ENCODE measurements around the gene SF3B1. TPM values are rescaled to one million over a fixed set of nuclear protein-coding genes. Genes with fewer than 3 reads are reported as not detected.

Gene SF3B1
- total RNA-seq, 3 donors from 2014 or later = 195 to 255 (median 238) TPM

DNA sequence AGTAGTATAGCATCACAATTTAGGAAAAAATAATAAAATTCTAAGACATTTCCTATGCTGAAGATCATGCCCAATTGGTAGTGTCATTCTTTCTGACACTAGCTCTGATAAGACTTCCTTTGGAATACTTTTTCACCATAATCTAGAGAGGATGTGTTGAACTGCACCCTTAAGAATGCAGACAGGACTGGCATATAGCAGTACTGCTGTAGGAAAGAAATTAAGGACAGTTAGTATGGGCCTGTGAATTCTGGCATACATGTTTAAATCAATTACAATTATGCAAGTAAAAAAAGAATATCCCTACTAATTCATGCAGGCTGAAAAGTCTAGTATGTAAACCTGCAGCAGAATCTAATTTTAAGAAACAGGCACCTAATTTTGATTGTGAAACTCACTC, 15.4 kb downstream of the SF3B1 start:
- Histone ChIP-seq H3K4me1 (ENCODE audit: low read depth) (no peaks in the 10 kb centered on the region), H3K4me3 (no peak overlapping the region), H3K9me3 (no peaks in the 10 kb centered on the region), H3K36me3 (ENCODE audit: low read depth) (peaks cover 8% of the 10 kb centered on the region)
- TF ChIP-seq, protein P1, sequence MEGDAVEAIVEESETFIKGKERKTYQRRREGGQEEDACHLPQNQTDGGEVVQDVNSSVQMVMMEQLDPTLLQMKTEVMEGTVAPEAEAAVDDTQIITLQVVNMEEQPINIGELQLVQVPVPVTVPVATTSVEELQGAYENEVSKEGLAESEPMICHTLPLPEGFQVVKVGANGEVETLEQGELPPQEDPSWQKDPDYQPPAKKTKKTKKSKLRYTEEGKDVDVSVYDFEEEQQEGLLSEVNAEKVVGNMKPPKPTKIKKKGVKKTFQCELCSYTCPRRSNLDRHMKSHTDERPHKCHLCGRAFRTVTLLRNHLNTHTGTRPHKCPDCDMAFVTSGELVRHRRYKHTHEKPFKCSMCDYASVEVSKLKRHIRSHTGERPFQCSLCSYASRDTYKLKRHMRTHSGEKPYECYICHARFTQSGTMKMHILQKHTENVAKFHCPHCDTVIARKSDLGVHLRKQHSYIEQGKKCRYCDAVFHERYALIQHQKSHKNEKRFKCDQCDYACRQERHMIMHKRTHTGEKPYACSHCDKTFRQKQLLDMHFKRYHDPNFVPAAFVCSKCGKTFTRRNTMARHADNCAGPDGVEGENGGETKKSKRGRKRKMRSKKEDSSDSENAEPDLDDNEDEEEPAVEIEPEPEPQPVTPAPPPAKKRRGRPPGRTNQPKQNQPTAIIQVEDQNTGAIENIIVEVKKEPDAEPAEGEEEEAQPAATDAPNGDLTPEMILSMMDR (IDR thresholded peaks at IDR 0.05) = no peak
- ATAC-seq = no peak
- intact Hi-C loops (cut with DNase I, micrococcal nuclease) = no loop called here
- no peak for DNase-seq

DNA sequence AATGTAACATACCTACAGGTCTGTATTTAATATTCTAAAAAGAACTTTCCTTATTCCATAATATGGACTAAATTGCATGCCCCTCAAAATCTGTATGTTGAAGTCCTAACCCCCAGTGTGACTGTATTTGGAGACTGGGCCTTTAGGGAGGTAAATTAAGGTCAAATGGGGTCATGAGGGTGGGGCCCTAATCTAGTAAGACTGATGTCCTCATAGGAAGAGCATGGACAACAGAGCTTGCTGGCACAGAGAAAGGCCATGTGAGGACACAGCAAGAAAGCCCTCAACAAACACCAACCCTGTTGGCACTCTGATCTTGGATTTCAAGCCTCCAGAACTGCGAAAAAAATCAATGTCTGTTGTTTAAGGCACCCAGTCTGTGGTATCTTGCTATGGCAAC, 18.6 kb downstream of the SF3B1 start:
- H3K36me3 ChIP-seq (ENCODE audit: low read depth) = peaks cover 8% of the 10 kb centered on the region
- TF ChIP-seq, protein P1 (IDR thresholded peaks at IDR 0.05) = no peak
- DNase-seq (no peak), ATAC-seq (no peak)
- no peaks in the 10 kb centered on the region for H3K9me3 ChIP-seq
- intact Hi-C loops (cut with DNase I, micrococcal nuclease) = no loop called here
- no peaks in the 10 kb centered on the region for H3K4me1 ChIP-seq (ENCODE audit: low read depth)
- no peak overlapping the region for H3K4me3 ChIP-seq

DNA sequence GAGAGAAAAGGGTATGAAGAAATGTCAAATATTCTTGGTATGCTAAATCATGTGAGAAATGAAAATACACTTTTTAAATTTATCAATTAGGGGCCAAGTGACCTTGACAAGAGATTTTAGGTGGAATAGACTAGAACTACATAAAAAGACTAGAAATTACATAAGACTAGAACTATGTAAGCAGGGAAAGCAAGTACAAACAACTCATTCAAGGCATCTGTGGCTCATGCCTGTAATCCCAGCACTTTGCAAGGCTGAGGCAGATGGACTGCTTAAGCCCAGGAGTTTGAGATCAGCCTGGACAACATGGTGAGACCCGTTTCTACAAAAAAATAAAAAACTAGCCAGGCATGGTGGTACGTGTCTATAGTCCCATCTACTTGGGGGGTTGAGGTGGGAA, 20.3 kb downstream of the SF3B1 start:
- H3K4me1 ChIP-seq (ENCODE audit: low read depth) = no peaks in the 10 kb centered on the region
- ATAC-seq (no peak), DNase-seq (no peak)
- peaks cover 8% of the 10 kb centered on the region for H3K36me3 ChIP-seq (ENCODE audit: low read depth)
- intact Hi-C loops (cut with DNase I, micrococcal nuclease) = no loop called here
- H3K9me3 ChIP-seq = no peaks in the 10 kb centered on the region
- H3K4me3 ChIP-seq = no peak overlapping the region
- TF ChIP-seq, protein P1 (IDR thresholded peaks at IDR 0.05) = no peak

DNA sequence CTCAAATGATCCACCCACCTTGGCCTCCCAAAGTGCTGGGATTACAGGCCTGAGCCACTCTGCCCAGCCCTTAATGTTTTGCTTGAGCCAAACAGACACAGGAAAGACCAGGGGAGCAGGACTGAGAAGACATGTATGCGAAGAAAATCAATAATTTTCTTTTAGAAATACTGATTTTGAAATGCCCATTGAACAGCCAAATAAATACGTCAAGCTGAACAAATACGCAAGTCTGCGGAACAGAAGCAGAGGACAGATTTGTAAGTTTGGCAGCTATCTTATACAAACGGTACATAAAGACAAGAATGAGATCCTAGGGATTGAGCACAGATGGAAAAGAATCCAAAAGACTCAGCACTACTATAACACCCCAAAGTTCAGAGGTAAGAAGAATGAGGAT, 20.8 kb downstream of the SF3B1 start:
- intact Hi-C loops (cut with DNase I, micrococcal nuclease) = no loop called here
- ATAC-seq = no peak

DNA sequence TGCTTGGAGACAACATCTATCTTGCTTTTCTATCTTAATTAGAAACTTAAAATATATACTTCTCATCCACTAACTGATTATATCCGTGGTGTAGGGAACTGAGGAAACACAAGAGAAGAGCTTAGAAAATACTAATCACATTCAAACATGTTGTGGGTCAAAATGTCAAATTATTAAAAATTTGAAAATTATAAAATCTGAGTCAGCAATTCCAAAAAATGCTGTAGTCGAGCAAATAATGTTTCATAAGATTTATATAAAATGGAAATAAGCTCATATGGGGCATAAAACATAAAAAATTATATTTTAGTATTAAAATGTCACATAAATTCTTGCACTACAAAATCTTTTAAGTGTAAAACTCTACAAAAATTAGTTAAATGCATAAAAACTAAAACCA, 29.2 kb downstream of the SF3B1 start:
- no peak for ATAC-seq
- H3K36me3 ChIP-seq (ENCODE audit: low read depth) = peaks cover 26% of the 10 kb centered on the region
- H3K9me3 ChIP-seq = no peaks in the 10 kb centered on the region
- intact Hi-C loops (cut with DNase I, micrococcal nuclease) = no loop called here
- TF ChIP-seq, protein P1 (IDR thresholded peaks at IDR 0.05) = no peak
- H3K4me3 ChIP-seq = no peak overlapping the region
- no peaks in the 10 kb centered on the region for H3K4me1 ChIP-seq (ENCODE audit: low read depth)
- no peak for DNase-seq

More for the DNA sequence above, 20.8 kb downstream of the SF3B1 start:
- Histone ChIP-seq H3K36me3 (ENCODE audit: low read depth) (peaks cover 8% of the 10 kb centered on the region), H3K4me1 (ENCODE audit: low read depth) (no peaks in the 10 kb centered on the region), H3K9me3 (no peaks in the 10 kb centered on the region), H3K4me3 (no peak overlapping the region)
- DNase-seq = no peak
- TF ChIP-seq, protein P1 (IDR thresholded peaks at IDR 0.05) = no peak
